Osteocyte (in vitro differentiated cells): ENCODE data around the gene ROBO4. TPM values are rescaled to one million over a fixed set of nuclear protein-coding genes. Genes with fewer than 3 reads are reported as not detected.

Experiments used
- DNase-seq: peaks from one replicate; pipeline ENCODE4 v3.0.0; 2021; ENCODE audit warnings: mixed read lengths; ENCODE audit not compliant: unreplicated experiment; ENCODE audit errors: extremely low spot score
- H3K27ac Mint-ChIP-seq: one replicate; pipeline ENCODE4 v1.8.0; 2021; ENCODE audit warnings: mild to moderate bottlenecking, mixed read lengths; ENCODE audit not compliant: unreplicated experiment
- H3K27me3 Mint-ChIP-seq: one replicate; pipeline ENCODE4 v1.8.0; 2021; ENCODE audit warnings: mixed read lengths; ENCODE audit not compliant: unreplicated experiment
- H3K36me3 Mint-ChIP-seq: one replicate; pipeline ENCODE4 v1.8.0; 2021; ENCODE audit warnings: mixed read lengths; ENCODE audit not compliant: unreplicated experiment
- H3K4me1 Mint-ChIP-seq: one replicate; pipeline ENCODE4 v1.8.0; 2021; ENCODE audit warnings: mixed read lengths; ENCODE audit not compliant: unreplicated experiment
- H3K4me3 Mint-ChIP-seq: one replicate; pipeline ENCODE4 v1.8.0; 2021; ENCODE audit warnings: mild to moderate bottlenecking, moderate library complexity, mixed read lengths; ENCODE audit not compliant: unreplicated experiment
- H3K9me3 Mint-ChIP-seq: one replicate; pipeline ENCODE4 v1.8.0; 2021; ENCODE audit warnings: mixed read lengths; ENCODE audit not compliant: unreplicated experiment
- total RNA-seq: library from RNA; stranded (reverse); gene quantifications from 2 replicates; pipeline ENCODE4 v1.2.1, GENCODE V29; 2021
- TF ChIP-seq, protein P1 (sequence below): fragments of 200-600 bp; sonication (generic); IDR thresholded peaks from 2 replicates; pipeline ENCODE4 v1.5.0; 2021; ENCODE audit warnings: antibody characterized with exemption, mild to moderate bottlenecking, moderate library complexity

ROBO4 gene
- total RNA-seq, 1 donor from 2014 or later: 0.56 TPM

DNA sequence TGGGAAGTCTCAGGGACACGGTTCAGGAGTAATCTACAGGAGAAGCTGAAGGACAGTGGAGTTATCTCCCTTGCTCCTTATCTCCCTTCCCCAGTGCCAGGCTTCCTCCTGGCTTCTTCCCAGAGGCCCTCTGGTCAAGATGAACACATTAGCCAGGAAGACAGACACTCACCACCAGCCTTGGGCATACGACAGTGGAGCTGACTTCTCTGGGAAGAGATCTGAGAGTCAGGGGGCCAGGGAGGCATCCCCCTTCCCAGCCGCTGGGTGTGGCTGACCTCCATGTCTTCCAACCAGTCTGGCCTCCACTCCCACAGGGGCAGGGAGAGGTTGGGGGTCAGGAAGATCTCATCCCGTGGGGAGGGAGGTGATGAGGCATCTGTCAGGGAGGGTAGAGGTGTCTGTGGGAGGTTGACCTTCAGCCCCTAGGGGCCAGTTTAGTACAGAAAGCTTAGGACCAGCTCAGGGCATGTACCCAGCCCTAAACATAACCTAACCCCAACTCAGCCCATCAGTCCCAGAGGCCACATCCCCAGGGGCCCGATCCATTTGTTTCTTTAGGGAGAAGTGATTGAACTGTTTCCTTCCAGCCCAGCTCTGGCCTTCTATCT lies 12.7 kb downstream of the ROBO4 start:
- Mint-ChIP-seq H3K4me1 (peaks cover 9% of the 10 kb centered on the region), H3K9me3 (no peaks in the 10 kb centered on the region), H3K27me3 (peaks cover 9% of the 10 kb centered on the region), H3K27ac (no peak overlapping the region), H3K4me3 (no peak overlapping the region), H3K36me3 (no peaks in the 10 kb centered on the region)
- TF ChIP-seq, protein P1, sequence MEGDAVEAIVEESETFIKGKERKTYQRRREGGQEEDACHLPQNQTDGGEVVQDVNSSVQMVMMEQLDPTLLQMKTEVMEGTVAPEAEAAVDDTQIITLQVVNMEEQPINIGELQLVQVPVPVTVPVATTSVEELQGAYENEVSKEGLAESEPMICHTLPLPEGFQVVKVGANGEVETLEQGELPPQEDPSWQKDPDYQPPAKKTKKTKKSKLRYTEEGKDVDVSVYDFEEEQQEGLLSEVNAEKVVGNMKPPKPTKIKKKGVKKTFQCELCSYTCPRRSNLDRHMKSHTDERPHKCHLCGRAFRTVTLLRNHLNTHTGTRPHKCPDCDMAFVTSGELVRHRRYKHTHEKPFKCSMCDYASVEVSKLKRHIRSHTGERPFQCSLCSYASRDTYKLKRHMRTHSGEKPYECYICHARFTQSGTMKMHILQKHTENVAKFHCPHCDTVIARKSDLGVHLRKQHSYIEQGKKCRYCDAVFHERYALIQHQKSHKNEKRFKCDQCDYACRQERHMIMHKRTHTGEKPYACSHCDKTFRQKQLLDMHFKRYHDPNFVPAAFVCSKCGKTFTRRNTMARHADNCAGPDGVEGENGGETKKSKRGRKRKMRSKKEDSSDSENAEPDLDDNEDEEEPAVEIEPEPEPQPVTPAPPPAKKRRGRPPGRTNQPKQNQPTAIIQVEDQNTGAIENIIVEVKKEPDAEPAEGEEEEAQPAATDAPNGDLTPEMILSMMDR: no peak
- DNase-seq: no peak

DNA sequence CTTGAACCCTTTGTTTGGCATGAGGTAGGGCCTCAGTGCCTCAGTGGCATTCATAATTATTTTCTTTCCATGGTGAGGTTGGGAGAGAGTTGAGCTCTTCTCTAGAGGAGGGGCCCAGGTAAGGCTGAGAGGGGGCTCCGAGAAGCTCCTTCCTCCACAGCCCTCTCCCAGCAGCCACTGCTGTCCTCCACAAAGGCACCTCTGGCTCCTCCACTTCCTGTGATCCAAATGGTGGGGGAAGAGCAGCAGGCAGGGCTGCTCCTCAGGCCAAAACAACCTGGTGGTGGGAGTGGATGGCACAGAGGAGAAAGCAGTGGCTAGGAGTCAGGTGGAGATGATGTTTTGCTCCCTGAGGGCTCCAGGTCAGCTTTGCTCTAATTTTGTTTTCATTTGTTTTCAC lies 13.3 kb downstream of the ROBO4 start:
- TF ChIP-seq, protein P1: no peak
- no peak for DNase-seq
- Mint-ChIP-seq H3K27ac (no peak overlapping the region), H3K36me3 (no peaks in the 10 kb centered on the region), H3K27me3 (peaks cover 9% of the 10 kb centered on the region), H3K9me3 (no peaks in the 10 kb centered on the region), H3K4me3 (no peak overlapping the region), H3K4me1 (peaks cover 9% of the 10 kb centered on the region)

DNA sequence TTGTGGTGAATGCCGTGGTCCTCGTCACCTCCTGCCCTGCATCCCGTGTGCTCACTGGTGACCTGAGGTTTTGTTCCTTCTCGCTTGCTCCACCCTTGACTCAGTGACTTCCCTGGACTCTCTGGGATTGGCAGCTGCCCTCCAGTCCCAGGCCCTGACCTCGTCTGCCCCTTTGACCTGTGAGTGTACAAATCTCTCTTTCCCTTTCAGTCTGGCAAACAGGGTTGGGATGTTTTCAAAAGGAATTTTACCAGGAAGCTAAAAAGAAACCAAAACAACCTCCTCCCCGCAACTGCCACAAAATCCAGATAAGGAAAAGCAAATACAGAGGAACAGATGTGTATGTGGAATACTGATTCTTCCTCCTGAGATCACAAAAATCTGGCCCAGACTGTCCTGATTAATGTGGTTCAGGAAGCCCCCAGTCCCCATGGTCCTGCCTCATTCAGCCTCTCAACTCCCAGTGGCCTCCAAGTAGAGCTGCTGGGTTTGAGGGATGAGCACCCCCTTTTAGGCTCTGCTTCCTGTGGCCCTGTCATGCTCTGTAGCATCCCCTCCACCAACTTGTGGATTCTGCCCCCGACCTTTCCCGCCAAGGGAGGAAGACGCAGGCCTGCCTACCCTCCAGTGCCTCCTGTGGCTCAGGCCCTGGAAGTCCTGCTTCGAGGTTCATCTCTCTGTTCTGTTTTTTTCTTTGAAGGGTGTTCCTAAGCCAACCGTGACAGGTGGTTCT lies 15.2 kb downstream of the ROBO4 start:
- Mint-ChIP-seq H3K27me3 (no peaks in the 10 kb centered on the region), H3K4me3 (no peak overlapping the region), H3K4me1 (peaks cover 11% of the 10 kb centered on the region), H3K27ac (no peak overlapping the region), H3K9me3 (no peaks in the 10 kb centered on the region), H3K36me3 (no peaks in the 10 kb centered on the region)
- TF ChIP-seq, protein P1: no peak
- no peak for DNase-seq

DNA sequence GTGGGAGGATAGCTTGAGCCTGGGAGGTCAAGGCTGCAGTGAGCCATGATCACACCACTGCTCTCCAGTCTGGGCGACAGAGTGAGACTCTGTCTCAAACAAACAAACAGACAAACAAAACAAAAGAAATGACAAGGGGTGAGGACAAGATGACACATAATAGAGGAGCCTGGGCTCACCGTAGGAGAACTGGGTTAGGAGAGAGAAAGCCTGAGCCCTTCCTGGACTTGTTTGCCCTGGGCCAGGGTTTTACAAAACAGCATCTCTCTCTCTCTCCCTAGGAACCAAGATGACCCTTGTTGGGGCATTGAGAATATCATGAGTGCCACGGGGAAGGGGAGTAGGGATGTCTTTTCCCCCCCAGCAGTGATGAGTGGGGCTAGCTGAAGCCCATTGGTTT lies 16.7 kb downstream of the ROBO4 start:
- H3K36me3 Mint-ChIP-seq: no peaks in the 10 kb centered on the region
- H3K27me3 Mint-ChIP-seq: no peaks in the 10 kb centered on the region
- peaks cover 20% of the 10 kb centered on the region for H3K4me1 Mint-ChIP-seq

DNA sequence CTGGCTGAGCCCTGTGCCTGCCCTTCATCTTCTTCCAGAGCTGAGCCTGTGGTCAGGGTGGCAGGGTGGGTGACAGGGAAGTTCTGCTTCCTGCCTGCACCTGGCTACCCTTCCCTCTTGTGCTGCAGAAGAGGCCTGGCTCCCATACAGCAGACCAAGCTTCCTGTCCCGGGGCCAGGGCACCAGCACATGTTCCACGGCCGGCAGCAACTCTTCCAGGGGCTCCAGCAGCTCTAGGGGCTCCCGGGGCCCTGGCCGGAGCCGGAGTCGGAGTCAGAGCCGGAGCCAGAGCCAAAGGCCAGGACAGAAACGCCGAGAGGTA lies 17.4 kb downstream of the ROBO4 start:
- no peak for DNase-seq
- TF ChIP-seq, protein P1: no peak
- H3K36me3 Mint-ChIP-seq: no peaks in the 10 kb centered on the region

More for the DNA sequence above, 16.7 kb downstream of the ROBO4 start:
- TF ChIP-seq, protein P1: no peak
- no peak for DNase-seq
- H3K9me3 Mint-ChIP-seq: no peaks in the 10 kb centered on the region
- no peak overlapping the region for H3K27ac Mint-ChIP-seq
- no peak overlapping the region for H3K4me3 Mint-ChIP-seq

More for the DNA sequence above, 17.4 kb downstream of the ROBO4 start:
- Mint-ChIP-seq H3K4me3 (no peak overlapping the region), H3K27ac (no peak overlapping the region), H3K27me3 (no peaks in the 10 kb centered on the region), H3K4me1 (peaks cover 26% of the 10 kb centered on the region), H3K9me3 (no peaks in the 10 kb centered on the region)
